WI38 (cell line): ENCODE data around the gene STOML1.
A peak's percentile ranks its signal among the peaks of the same experiment; 100 is the strongest.
"Not testable (repeated sequence)": the region's sequence is repeated elsewhere in the genome, so short reads cannot be mapped to it uniquely, and the experiment has no call there.

Experiments used
- H3K4me3 ChIP-seq: 2 replicates; pipeline ENCODE4 v1.5.1; 2011; ENCODE audit warnings: low read depth, mild to moderate bottlenecking, control low read depth, low read length
- CTCF ChIP-seq: IDR thresholded peaks from 2 replicates; pipeline ENCODE4 v1.5.1; 2012; ENCODE audit warnings: low read depth, mild to moderate bottlenecking, control low read depth, low read length

The STOML1 gene

GRCh38 chr15:73969151-73969759 is 22.8 kb downstream of the STOML1 start:
- no peak overlapping the region for H3K4me3 ChIP-seq
- TF ChIP-seq CTCF = no peak

- no peak for TF ChIP-seq CTCF
- no peak overlapping the region for H3K4me3 ChIP-seq
These were observed 23.6 kb downstream of the STOML1 start for GRCh38 chr15:73968461-73968860.

GRCh38 chr15:73965758-73966113 is 26.4 kb downstream of the STOML1 start:
- no peak for TF ChIP-seq CTCF
- H3K4me3 ChIP-seq = no peak overlapping the region

GRCh38 chr15:73965094-73965757 is 26.9 kb downstream of the STOML1 start:
- no peak for TF ChIP-seq CTCF
- H3K4me3 ChIP-seq = no peak overlapping the region

GRCh38 chr15:73964736-73965093 is 27.4 kb downstream of the STOML1 start:
- H3K4me3 ChIP-seq = no peak overlapping the region
- peak; percentile 95 for TF ChIP-seq CTCF

- TF ChIP-seq CTCF = no peak
These were observed 29.7 kb downstream of the STOML1 start for GRCh38 chr15:73962433-73962832.

GRCh38 chr15:73960472-73961070 is 31.5 kb downstream of the STOML1 start:
- not testable (repeated sequence) for H3K4me3 ChIP-seq

More at GRCh38 chr15:73962433-73962832, 29.7 kb downstream of the STOML1 start:
- H3K4me3 ChIP-seq = no peak overlapping the region
